GM12891 (cell line): ENCODE data around the gene MGLL.

ENCODE experiments used
- POLR2A ChIP-seq: IDR thresholded peaks from 2 replicates; pipeline ENCODE4 v1.6.1; 2011; ENCODE audit warnings: low read depth, low read length, control low read depth
- POLR2AphosphoS5 ChIP-seq: IDR thresholded peaks from 2 replicates; pipeline ENCODE4 v1.6.1; 2011; ENCODE audit warnings: low read depth, low read length, control low read depth
- POU2F2 ChIP-seq: IDR thresholded peaks from 2 replicates; pipeline ENCODE4 v1.6.1; 2011; ENCODE audit warnings: low read depth, mild to moderate bottlenecking, control low read depth, low read length, moderate library complexity
- TAF1 ChIP-seq: IDR thresholded peaks from 2 replicates; pipeline ENCODE4 v1.6.1; 2011; ENCODE audit warnings: low read depth, low read length, control low read depth

GRCh38 chr3:127834771-127835170 lies 12.5 kb upstream of the MGLL start:
- TF ChIP-seq POLR2AphosphoS5 = no peak
- no peak for TF ChIP-seq POLR2A
- TF ChIP-seq POU2F2 = no peak
- no peak for TF ChIP-seq TAF1
